Trophoblast cell (in vitro differentiated cells and primary cell): Measurements from ENCODE around the gene FURIN.
"Not testable (repeated sequence)": the region's sequence is repeated elsewhere in the genome, so short reads cannot be mapped to it uniquely, and the experiment has no call there.

ENCODE experiments used
- DNase-seq, 2 donors: peaks; one replicate each; pipeline ENCODE4 v3.0.0-alpha.2; 2016
- H2AFZ ChIP-seq: 2 replicates; pipeline ENCODE4 v1.6.1; 2013; ENCODE audit warnings: low read length, moderate library complexity, mild to moderate bottlenecking; ENCODE audit not compliant: insufficient read depth, poor library complexity
- H2AK5ac ChIP-seq: 2 replicates; pipeline ENCODE4 v1.6.1; 2013; ENCODE audit warnings: mild to moderate bottlenecking, low read length
- H2BK120ac ChIP-seq: 2 replicates; pipeline ENCODE4 v1.6.1; 2013; ENCODE audit warnings: low read length, mild to moderate bottlenecking, moderate library complexity; ENCODE audit not compliant: insufficient read depth, poor library complexity
- H2BK12ac ChIP-seq: 2 replicates; pipeline ENCODE4 v1.6.1; 2013; ENCODE audit warnings: mild to moderate bottlenecking, low read length, moderate library complexity
- H2BK5ac ChIP-seq: 2 replicates; pipeline ENCODE4 v1.6.1; 2013; ENCODE audit warnings: low read length, low read depth, moderate library complexity, mild to moderate bottlenecking; ENCODE audit not compliant: poor library complexity
- H3K14ac ChIP-seq: 2 replicates; pipeline ENCODE4 v1.6.1; 2013; ENCODE audit warnings: mild to moderate bottlenecking, low read length
- H3K18ac ChIP-seq: 2 replicates; pipeline ENCODE4 v1.6.1; 2013; ENCODE audit warnings: mild to moderate bottlenecking, low read length
- H3K23ac ChIP-seq: 2 replicates; pipeline ENCODE4 v1.6.1; 2013; ENCODE audit warnings: low read length
- H3K27ac ChIP-seq: 2 replicates; pipeline ENCODE4 v1.5.1; 2013; ENCODE audit warnings: low read depth, mild to moderate bottlenecking, inconsistent platforms, low read length, moderate library complexity
- H3K27me3 ChIP-seq: 2 replicates; pipeline ENCODE4 v1.6.1; 2013; ENCODE audit warnings: inconsistent platforms, mild to moderate bottlenecking, low read length, moderate library complexity; ENCODE audit not compliant: insufficient read depth
- H3K36me3 ChIP-seq, 2 experiments: 1 replicate in 1 of 2; 2 replicates in 1 of 2; pipeline ENCODE4 v1.6.1; 2013; ENCODE audit warnings: low read length in 2 of 2, mild to moderate bottlenecking in 2 of 2, moderate library complexity in 1 of 2; ENCODE audit not compliant: insufficient read depth in 2 of 2, control insufficient read depth in 1 of 2
- H3K4ac ChIP-seq: 2 replicates; pipeline ENCODE4 v1.6.1; 2013; ENCODE audit warnings: low read depth, mild to moderate bottlenecking, low read length, moderate library complexity
- H3K4me1 ChIP-seq, 2 experiments: 1 replicate in 1 of 2; 2 replicates in 1 of 2; pipeline ENCODE4 v1.6.1; 2013; ENCODE audit warnings: low read length in 2 of 2, mild to moderate bottlenecking in 2 of 2, moderate library complexity in 1 of 2; ENCODE audit not compliant: insufficient read depth in 2 of 2, control insufficient read depth in 1 of 2
- H3K4me2 ChIP-seq: 2 replicates; pipeline ENCODE4 v1.6.1; 2013; ENCODE audit warnings: inconsistent platforms, mild to moderate bottlenecking, low read length, moderate library complexity
- H3K4me3 ChIP-seq: 2 replicates; pipeline ENCODE4 v1.5.1; 2013; ENCODE audit warnings: mild to moderate bottlenecking, low read depth, low read length, inconsistent platforms
- H3K79me1 ChIP-seq: one replicate; pipeline ENCODE4 v1.6.1; 2013; ENCODE audit warnings: low read length
- H3K79me2 ChIP-seq: 2 replicates; pipeline ENCODE4 v1.6.1; 2013; ENCODE audit warnings: low read length, mild to moderate bottlenecking; ENCODE audit not compliant: control insufficient read depth, insufficient read depth, poor library complexity
- H3K9ac ChIP-seq: 2 replicates; pipeline ENCODE4 v1.6.1; 2013; ENCODE audit warnings: mild to moderate bottlenecking, low read length
- H3K9me3 ChIP-seq: 2 replicates; pipeline ENCODE4 v1.6.1; 2013; ENCODE audit warnings: low read depth, mild to moderate bottlenecking, control low read depth, inconsistent platforms, low read length; ENCODE audit not compliant: insufficient read depth
- H4K12ac ChIP-seq: 2 replicates; pipeline ENCODE4 v1.6.1; 2013; ENCODE audit warnings: low read depth, mild to moderate bottlenecking, low read length, moderate library complexity
- H4K8ac ChIP-seq: 2 replicates; pipeline ENCODE4 v1.6.1; 2013; ENCODE audit warnings: low read depth, mild to moderate bottlenecking, low read length, moderate library complexity
- H4K91ac ChIP-seq: one replicate; pipeline ENCODE4 v1.6.1; 2013; ENCODE audit warnings: low read depth, mild to moderate bottlenecking, low read length, moderate library complexity
- WGBS: extraction: QIAGEN DNeasy Blood & Tissue Kit; methylation state at CpG from one replicate; pipeline ENCODE4 v1.1.7; 2013; ENCODE audit warnings: missing lambda C conversion rate; ENCODE audit not compliant: insufficient read length, insufficient coverage; ENCODE audit errors: extremely low coverage; 5-methylcytosine and 5-hydroxymethylcytosine counted together

The FURIN gene

GRCh38 chr15:90906181-90906849 lies 37.9 kb downstream of the FURIN start:
- Histone ChIP-seq H3K9ac (no peak overlapping the region), H4K8ac (no peak overlapping the region), H3K4me3 (no peak overlapping the region), H3K36me3 (peaks cover 38 to 41% of the 10 kb centered on the region in 2 experiments), H4K12ac (no peak overlapping the region), H3K79me2 (peaks cover 2% of the 10 kb centered on the region), H3K4ac (no peak overlapping the region), H3K9me3 (no peaks in the 10 kb centered on the region), H3K79me1 (peaks cover 4% of the 10 kb centered on the region), H3K27me3 (no peaks in the 10 kb centered on the region), H2BK12ac (no peak overlapping the region), H4K91ac (no peak overlapping the region), H3K4me2 (no peak overlapping the region), H3K27ac (no peak overlapping the region), H2AK5ac (no peak overlapping the region), H3K23ac (no peak overlapping the region), H3K18ac (no peak overlapping the region), H3K4me1 (peaks cover 5 to 9% of the 10 kb centered on the region in 2 experiments), H3K14ac (no peak overlapping the region), H2BK5ac (no peak overlapping the region), H2AFZ (no peak overlapping the region), H2BK120ac (no peak overlapping the region)
- no CpG with 5 or more reads among the region's 11 CpGs for WGBS
- DNase-seq, result no peak

DNA sequence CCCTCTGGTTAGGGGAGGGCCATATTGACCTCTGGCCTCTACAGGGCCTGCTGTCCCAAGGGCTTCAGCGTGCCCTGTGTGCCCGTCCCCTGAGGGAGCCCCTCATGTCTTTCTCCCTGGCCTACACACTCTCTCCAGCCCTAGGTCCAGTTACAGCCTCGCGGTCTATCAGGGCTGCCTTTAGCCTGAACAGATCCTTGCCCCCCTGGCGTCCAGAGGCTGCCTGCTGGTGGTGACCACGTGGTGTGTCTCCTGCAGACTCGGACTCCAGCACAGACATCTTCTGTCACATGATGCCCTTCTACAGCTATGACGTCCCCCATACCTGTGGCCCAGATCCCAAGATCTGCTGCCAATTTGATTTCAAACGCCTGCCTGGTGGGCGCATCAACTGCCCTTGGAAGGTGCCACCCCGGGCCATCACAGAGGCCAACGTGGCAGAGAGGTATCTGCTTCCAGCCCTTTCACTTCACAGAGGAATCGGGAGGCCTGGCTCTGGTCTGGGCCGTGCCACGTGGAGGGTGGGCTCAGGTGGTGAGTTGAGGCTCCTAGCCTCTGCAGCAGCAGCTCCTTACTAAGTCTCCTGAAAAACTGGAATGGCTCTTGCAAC lies 38.8 kb downstream of the FURIN start:
- DNase-seq, result no peak

GRCh38 chr15:90907838-90908507 lies 39.6 kb downstream of the FURIN start:
- Histone ChIP-seq H2BK12ac (no peak overlapping the region), H3K36me3 (peaks cover 53 to 56% of the 10 kb centered on the region in 2 experiments), H3K4me2 (no peak overlapping the region), H3K9me3 (no peaks in the 10 kb centered on the region), H4K8ac (no peak overlapping the region), H3K4me3 (no peak overlapping the region), H2BK120ac (no peak overlapping the region), H3K4me1 (peaks cover 5 to 9% of the 10 kb centered on the region in 2 experiments), H3K27ac (no peak overlapping the region), H3K23ac (no peak overlapping the region), H3K27me3 (no peaks in the 10 kb centered on the region), H3K18ac (no peak overlapping the region), H4K12ac (no peak overlapping the region), H2AFZ (no peak overlapping the region), H3K79me2 (no peaks in the 10 kb centered on the region), H2AK5ac (no peak overlapping the region), H3K4ac (no peak overlapping the region), H2BK5ac (no peak overlapping the region), H4K91ac (no peak overlapping the region), H3K79me1 (peaks cover 2% of the 10 kb centered on the region), H3K14ac (no peak overlapping the region), H3K9ac (no peak overlapping the region)
- no CpG with 5 or more reads among the region's 9 CpGs for WGBS
- no peak for DNase-seq

More for the DNA sequence above, 38.8 kb downstream of the FURIN start:
- Histone ChIP-seq H3K18ac (no peak overlapping the region), H2AK5ac (no peak overlapping the region), H3K9me3 (no peaks in the 10 kb centered on the region), H3K4me3 (no peak overlapping the region), H4K12ac (no peak overlapping the region), H3K14ac (no peak overlapping the region), H2AFZ (no peak overlapping the region), H4K8ac (no peak overlapping the region), H3K27me3 (no peaks in the 10 kb centered on the region), H2BK12ac (no peak overlapping the region), H3K79me2 (peaks cover 2% of the 10 kb centered on the region), H3K23ac (no peak overlapping the region), H3K36me3 (peaks cover 44 to 48% of the 10 kb centered on the region in 2 experiments), H3K9ac (no peak overlapping the region), H3K79me1 (peaks cover 4% of the 10 kb centered on the region), H3K27ac (no peak overlapping the region), H3K4ac (no peak overlapping the region), H4K91ac (no peak overlapping the region), H2BK120ac (no peak overlapping the region), H3K4me1 (peaks cover 5 to 9% of the 10 kb centered on the region in 2 experiments), H3K4me2 (no peak overlapping the region), H2BK5ac (no peak overlapping the region)
- no CpG with 5 or more reads among the region's 15 CpGs for WGBS

DNA sequence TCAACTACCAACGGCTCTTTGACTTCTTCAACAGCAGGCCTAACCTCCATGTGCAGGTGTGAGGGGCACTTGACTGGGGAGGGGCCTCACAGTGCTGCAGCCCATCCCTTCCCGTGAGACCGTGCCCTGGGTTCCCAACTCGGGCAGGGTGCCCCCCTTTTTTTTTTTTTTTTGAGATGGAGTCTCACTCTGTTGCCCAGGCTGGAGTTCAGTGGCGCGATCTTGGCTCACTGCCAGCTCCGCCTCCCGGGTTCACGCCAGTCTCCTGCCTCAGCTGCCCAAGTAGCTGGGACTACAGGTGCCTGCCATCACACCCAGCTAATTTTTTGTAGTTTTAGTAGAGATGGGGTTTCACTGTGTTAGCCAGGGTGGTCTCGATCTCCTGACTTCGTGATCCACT lies 41.1 kb downstream of the FURIN start:
- no CpG with 5 or more reads among the region's 11 CpGs for WGBS
- H2BK12ac ChIP-seq, H2BK120ac ChIP-seq, H3K14ac ChIP-seq, H3K27me3 ChIP-seq, H3K79me1 ChIP-seq, H4K12ac ChIP-seq, DNase-seq, H2BK5ac ChIP-seq, H4K8ac ChIP-seq, H3K9me3 ChIP-seq, H3K4ac ChIP-seq, H2AFZ ChIP-seq, H3K4me3 ChIP-seq, H3K23ac ChIP-seq, H3K79me2 ChIP-seq, H3K18ac ChIP-seq, H3K9ac ChIP-seq, H3K4me1 ChIP-seq, H3K4me2 ChIP-seq, H3K27ac ChIP-seq, H4K91ac ChIP-seq, H2AK5ac ChIP-seq: not testable (repeated sequence)
- peaks cover 63 to 65% of the 10 kb centered on the region in 2 experiments for H3K36me3 ChIP-seq
